Measurements from ENCODE around the gene WDR27.
"Not testable (repeated sequence)": the region's sequence is repeated elsewhere in the genome, so short reads cannot be mapped to it uniquely, and the experiment has no call there.

Gene WDR27

DNA sequence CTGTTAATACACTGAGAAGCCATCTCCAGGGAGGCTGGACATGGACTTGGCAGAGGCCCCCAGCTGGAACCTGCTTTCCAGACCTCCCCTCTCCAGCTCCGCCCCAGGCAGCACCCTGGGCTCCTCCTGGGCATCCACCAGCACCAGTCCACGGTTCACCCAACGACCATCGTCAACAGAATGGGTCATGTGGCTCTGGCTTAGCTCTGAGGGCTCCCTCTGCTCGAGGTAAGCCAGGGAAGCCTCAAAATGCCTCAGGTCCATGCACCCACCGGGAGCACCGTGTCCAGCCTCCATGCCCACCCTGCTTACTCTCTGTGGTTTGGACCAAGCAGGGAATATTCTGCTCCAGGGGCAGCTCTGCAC lies 40.5 kb downstream of the WDR27 start:
- no peak for DNase-seq (ENCODE audit: low spot score)

- no peak for DNase-seq (ENCODE audit: low spot score)
These were observed 41.0 kb downstream of the WDR27 start for GRCh38 chr6:169660751-169661390.

DNA sequence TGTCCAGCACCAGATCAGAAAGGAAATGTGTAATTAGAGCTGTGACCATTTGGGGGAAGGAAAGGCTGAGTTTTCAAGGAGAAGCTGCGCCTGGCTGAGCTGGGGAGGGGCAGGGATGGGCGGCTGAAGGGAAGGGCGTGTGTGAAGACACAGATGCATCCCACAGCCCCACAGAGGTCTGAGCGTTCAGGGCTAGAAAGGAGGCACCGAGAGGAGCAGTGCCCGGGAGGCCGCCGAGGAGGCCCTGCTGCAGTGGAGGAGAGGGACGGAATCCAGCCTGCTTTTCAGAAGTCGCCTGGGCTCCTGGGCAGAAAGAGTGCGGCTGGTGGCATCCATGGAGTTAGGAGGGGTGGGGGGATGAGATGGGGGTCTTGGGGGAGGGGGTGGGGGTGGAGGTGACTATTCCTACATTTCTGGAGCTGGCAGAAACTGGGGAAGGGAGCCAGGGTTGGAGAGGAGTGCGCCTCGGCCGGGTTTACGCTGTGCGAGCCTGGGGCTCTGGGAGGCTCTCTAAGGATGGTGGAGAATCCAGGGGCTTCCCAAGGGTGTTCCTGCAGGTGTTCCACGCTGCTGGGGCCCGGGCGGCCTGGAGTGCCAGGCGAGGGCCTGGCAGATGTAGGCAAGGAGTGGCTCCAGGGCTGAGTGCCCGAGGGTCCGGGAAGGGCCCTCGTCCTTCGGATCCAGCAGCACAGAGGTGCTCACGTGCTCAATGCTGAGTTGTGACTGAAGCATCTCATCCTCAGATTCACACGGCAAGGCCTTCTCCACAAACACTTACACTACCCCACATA lies 41.8 kb downstream of the WDR27 start:
- DNase-seq (ENCODE audit: low spot score): no peak

DNA sequence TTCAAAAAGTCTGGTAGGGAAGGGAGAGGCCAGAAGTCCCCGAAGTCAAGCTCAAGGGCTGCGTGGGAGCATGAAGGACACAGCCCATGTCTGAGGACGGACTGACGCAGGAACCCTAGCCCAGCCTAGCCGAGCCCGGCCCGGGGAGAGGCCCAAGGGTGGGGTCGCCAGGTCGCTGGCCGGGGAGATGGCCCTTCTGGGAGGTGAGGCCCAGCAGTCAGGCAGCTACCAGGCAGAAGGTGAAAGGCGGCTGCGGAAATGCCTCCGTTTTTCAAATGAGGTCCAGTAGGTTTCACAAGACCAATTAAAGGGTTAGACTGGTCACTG lies 44.6 kb downstream of the WDR27 start:
- DNase-seq (ENCODE audit: low spot score): no peak

DNA sequence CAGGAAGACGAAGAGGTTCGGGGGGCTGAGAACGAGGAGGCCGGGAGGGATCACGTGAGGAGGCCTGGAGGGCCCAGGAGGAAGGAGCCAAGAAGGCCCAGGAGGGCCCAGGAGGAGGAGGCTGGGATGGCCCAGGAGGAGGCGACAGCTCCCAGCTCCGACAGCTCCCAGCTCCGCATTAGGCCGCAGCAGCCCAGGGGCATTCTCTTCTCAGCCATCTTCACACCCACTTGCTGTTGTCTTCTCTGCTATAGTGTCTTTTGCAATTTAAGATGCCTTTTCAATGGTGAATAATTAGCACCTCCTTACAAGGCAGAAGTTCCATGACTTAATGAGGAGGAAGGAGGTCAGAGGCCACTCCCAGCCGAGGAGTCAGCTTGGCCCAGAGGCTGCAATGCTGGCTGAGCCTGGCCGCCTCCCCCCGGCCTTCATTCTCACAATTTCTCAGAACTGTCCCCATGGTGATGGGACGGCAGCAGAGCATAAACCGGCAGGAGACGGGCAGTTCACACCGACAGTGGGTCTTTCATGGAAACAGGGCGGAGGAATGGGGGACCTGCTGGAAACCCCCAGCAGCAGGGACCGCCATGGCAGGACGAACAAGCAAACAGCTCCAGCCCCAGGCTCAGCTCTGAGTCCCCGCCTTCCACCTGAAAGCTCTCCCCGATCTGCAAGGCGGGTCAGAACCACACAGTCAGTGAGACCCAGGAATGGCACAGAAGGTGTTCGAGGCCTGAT lies 45.1 kb downstream of the WDR27 start:
- no peak for DNase-seq (ENCODE audit: low spot score)

DNA sequence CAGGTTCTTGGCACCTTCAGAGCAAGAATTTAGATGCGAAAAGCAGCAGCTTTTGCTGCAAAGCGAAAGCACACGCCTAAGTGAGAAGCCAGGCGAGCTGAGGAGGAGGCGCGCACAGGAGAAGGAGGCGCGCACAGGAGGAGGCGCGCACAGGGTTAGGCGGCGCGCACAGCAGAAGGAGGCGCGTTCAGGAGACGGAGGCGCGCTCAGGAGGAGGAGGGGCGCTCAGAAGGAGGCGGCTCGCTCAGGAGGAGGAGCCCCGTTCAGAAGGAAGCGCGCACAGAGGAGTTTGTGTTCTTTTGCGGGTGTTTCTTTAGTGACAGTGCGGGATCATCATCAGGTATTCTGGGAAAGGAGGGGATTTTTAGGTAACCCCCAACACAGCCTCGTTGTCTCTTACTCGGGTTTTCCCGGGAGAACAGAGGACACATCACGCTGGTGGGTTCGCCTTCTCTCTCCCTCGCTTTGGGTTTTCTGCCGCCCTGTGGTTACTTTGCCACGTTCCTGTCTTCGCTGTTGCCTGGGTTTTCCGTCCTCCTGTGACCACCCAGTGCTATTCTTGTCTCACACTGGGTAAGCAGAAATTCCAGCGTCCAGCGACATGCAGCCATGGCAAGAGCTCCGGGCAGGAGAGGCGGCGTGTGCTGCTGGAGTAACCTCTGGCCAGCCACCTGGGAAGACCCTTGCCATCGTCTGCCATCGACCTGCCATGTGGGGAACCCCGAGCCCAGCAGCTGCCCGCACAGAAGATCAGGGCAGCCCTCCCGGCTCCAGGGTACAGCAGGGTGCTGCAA lies 47.0 kb downstream of the WDR27 start:
- peak; percentile 72 for DNase-seq (ENCODE audit: low spot score)

DNA sequence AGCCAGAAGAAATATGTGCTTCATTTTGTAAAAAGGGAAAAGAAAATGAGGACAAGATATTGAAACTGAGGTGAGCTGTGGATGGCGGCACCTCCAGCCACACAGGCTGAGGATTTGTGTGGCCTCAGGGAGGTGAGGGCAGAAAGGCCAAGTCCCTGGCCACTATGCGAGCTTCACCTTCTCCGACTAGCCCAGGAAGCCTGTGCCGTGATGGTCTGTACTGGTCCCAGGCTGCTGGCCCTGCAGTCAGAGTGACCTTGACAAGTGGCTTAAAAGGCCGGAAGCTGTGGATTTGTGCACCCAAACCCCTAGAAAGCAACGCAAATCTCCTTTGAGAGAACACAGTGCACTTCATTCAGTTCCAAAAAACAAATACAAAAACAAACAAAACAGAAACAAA lies 48.1 kb downstream of the WDR27 start:
- DNase-seq (ENCODE audit: low spot score): no peak

GRCh38 chr6:169652896-169653295 lies 48.9 kb downstream of the WDR27 start:
- no peak for DNase-seq (ENCODE audit: low spot score)

GRCh38 chr6:169651498-169651897 lies 50.3 kb downstream of the WDR27 start:
- no peak for DNase-seq (ENCODE audit: low spot score)

DNA sequence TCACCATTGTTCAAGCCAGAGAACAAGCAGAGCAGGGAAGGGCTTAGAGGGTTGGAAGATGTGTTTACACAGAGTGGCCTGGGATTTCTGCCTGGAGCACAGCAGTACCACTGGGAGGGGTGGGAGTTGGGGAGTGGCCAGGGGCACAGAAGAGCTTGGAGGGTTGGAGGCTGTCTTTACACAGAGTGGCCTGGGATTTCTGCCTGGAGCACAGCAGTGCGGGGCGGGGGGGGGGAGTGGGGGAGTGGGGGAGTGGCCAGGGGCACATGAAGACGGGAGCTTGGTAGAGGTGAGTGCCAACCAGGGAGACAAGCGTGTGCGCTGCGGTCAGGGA lies 50.9 kb downstream of the WDR27 start:
- DNase-seq (ENCODE audit: low spot score): no peak

DNA sequence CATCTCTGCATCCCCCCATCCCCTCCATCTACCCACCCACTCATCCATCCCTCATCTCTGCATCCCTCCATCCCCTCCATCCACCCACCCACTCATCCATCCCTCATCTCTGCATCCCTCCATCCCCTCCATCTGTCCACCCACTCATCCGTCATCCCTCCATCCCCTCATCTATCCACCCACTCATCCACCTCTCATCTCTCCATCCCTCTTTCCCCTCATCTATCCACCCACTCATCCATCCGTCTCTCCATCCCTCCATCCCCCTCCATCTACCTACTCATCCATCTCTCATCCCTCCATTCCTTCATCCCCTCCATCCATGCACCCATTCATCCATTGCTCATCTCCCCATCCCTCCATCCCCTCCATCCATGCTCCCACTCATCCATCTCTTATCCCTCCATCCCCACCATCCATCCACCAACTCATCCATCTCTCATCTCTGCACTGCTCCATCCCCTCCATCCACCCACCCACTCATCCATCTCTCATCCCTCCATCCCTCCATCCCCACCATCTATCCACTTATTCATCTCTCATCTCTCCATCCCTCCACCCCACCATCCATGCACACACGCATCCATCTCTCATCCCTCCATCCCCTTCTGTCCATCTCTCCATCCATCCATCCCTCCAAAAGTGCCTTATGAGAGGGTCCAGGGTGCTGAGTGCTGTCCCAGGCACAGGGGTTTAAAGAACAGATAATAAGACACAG lies 51.4 kb downstream of the WDR27 start:
- DNase-seq (ENCODE audit: low spot score): no peak

GRCh38 chr6:169648617-169649016 lies 53.2 kb downstream of the WDR27 start:
- DNase-seq (ENCODE audit: low spot score): no peak

- DNase-seq (ENCODE audit: low spot score): no peak
These were observed 53.7 kb downstream of the WDR27 start for GRCh38 chr6:169648092-169648491.

GRCh38 chr6:169647637-169648036 lies 54.2 kb downstream of the WDR27 start:
- no peak for DNase-seq (ENCODE audit: low spot score)

- DNase-seq (ENCODE audit: low spot score): no peak
These were observed 54.8 kb downstream of the WDR27 start for GRCh38 chr6:169646906-169647567.

GRCh38 chr6:169645459-169645858 lies 56.4 kb downstream of the WDR27 start:
- not testable (repeated sequence) for DNase-seq (ENCODE audit: low spot score)

GRCh38 chr6:169643521-169643920 lies 58.3 kb downstream of the WDR27 start:
- DNase-seq (ENCODE audit: low spot score): no peak

DNA sequence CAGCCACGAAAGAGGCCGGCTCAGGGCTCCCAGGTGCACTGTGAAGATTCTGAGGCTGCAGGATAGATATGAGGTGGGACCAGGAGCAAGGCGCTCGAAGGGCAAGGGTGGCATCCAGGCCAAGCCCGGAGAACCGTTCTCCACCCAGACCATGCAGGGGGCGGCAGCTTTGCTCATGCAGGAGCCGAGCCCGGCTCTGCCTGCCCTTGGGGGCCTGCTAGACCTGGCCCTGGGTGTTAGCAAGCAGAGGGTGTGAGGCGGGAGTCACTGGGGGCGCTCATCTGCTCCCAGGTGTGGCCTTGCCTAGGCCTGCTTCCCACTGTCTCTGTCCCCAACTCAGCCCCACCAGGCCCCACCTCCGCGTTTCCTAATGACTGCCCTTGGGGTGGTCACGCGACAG lies 59.4 kb downstream of the WDR27 start:
- no peak for DNase-seq (ENCODE audit: low spot score)

GRCh38 chr6:169641461-169642085 lies 60.3 kb downstream of the WDR27 start:
- DNase-seq (ENCODE audit: low spot score): no peak

DNA sequence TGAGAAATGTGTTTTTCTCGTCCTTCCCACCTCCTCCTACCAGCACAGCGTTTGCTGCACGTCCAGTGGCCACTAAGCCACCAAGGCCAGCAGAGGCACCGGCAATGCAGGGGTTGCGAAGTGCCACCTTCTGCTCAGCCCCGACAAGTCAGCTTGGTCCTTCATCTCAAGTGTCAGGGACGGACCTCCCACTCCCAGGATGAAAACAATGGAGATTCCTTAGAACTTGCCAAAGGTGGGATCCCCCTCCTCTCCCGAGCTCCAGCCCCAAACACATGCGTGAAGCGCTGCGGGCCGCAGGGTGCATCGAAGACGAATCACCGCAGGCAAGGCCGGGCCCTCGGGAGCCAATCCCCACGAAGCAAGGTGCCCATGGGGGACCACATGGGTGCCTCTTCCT lies 60.8 kb downstream of the WDR27 start:
- no peak for DNase-seq (ENCODE audit: low spot score)

GRCh38 chr6:169640351-169640852 lies 61.4 kb downstream of the WDR27 start:
- DNase-seq (ENCODE audit: low spot score): peak; percentile 21

Measured in hepatic stellate cell (primary cell).